ENCODE measurements around the gene USH1C. TPM values are rescaled to one million over a fixed set of nuclear protein-coding genes. Genes with fewer than 3 reads are reported as not detected.

USH1C gene
- not detected for total RNA-seq

DNA sequence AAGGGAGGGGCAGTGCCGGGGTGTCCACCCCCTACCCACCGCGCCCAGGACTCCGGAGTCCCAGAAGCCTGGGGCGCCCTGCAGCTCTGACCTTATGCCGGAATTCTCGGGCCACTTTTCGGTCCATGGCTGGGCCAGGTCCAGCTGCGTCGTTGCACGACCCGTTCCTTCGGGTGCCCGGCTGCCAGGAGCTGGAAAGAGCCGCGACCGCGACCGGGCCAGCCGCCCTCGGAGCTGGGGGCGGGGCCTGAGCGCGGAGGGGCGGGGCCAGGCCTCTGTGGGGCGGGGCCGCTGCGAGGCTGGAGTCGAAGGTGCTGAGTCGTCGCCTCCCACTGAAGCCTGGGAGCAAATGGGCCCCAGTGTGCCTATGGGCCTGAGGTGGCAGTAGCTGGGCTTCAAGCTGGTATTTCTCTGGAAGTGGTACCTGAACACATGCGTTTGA lies at the start of gene USH1C:
TSS of gene USH1C (minus strand) at position 236 of the 442 bp plus-strand sequence. CDS start at position 127, 109 bp downstream.
- no peaks in the 10 kb centered on the region for H3K9me3 Mint-ChIP-seq
- no peak within 1 kb of the TSS for H3K27ac Mint-ChIP-seq
- intact Hi-C loops (cut with micrococcal nuclease) = no loop called here
- H3K4me3 Mint-ChIP-seq = no peak within 1 kb of the TSS
- DNase-seq = peak; percentile 45
- H3K4me1 Mint-ChIP-seq (ENCODE audit: low read depth) = peaks cover 2% of the 10 kb centered on the region
- ChIA-PET POLR2A (no interaction called here), CTCF (interaction anchor here (1.5 kb wide), 1 partner anchor 55 kb away, joined by 4 read pairs; no protein-coding TSS in a partner anchor)
- H3K36me3 Mint-ChIP-seq = no peaks in the 10 kb centered on the region
- peaks cover 27% of the 10 kb centered on the region for H3K27me3 Mint-ChIP-seq

DNA sequence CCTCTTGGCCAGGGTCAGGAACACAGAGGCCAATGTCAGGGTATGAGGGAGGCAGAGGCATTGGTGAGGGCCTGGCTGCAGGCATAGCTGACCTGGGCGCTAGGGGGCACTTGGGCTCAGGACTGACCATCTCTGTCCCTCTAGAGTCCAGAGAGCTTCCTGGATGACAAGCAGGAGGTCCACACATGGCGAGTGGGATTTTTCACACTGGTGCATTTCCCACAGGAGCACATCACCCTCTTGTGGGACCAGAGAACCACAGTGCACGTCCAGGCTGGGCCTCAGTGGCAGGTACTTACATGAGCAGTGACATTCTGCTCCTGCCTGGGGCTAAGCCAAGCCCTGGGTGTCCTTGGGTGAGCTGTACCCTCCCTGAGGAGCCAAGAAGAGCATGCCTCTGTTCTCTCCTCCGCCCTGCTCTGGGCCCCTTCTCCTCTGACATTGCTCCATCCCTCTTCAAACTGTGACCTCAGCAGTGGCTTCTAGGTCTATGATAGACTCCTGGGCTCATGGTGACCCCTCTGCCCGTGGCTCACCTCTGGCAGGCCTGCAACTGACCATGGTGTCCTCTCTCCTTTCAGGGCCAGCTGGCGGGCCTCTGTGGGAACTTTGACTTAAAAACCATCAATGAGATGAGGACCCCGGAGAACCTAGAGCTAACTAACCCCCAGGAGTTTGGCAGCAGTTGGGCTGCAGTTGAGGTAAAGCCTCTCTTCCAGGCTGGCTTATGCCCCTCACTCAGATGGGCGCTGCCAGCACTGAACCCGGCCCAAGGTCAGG lies 49.4 kb upstream of the USH1C start:
- intact Hi-C loops (cut with micrococcal nuclease) = no loop called here
- Mint-ChIP-seq H3K36me3 (no peaks in the 10 kb centered on the region), H3K27me3 (peaks cover 6% of the 10 kb centered on the region), H3K4me1 (ENCODE audit: low read depth) (no peaks in the 10 kb centered on the region), H3K9me3 (no peaks in the 10 kb centered on the region), H3K4me3 (no peak overlapping the region), H3K27ac (no peak overlapping the region)
- CTCF ChIA-PET = no interaction called here
- POLR2A ChIA-PET = no interaction called here
- DNase-seq = no peak

DNA sequence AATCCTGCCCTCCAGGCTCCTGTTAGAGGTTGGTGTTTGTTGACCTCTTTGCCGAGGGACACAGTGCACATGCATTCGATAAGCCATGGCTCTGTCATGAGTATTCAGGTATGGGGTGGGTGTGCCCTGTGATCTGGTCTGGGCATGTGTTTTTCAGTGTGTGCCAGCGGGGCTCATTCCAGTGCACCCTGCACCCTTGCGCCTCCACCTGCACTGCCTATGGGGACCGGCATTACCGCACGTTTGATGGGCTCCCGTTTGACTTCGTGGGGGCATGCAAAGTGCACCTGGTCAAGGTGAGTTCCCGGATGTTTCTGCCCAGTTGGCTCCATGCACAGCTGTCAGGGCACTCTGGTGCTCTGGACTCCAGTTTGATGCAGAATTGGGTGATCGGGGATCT lies 47.1 kb upstream of the USH1C start:
- Mint-ChIP-seq H3K4me1 (ENCODE audit: low read depth) (no peaks in the 10 kb centered on the region), H3K27ac (no peak overlapping the region), H3K27me3 (peaks cover 9% of the 10 kb centered on the region), H3K4me3 (no peak overlapping the region), H3K9me3 (no peaks in the 10 kb centered on the region), H3K36me3 (no peaks in the 10 kb centered on the region)
- ChIA-PET CTCF (no interaction called here), POLR2A (no interaction called here)
- DNase-seq = no peak
- intact Hi-C loops (cut with micrococcal nuclease) = no loop called here

DNA sequence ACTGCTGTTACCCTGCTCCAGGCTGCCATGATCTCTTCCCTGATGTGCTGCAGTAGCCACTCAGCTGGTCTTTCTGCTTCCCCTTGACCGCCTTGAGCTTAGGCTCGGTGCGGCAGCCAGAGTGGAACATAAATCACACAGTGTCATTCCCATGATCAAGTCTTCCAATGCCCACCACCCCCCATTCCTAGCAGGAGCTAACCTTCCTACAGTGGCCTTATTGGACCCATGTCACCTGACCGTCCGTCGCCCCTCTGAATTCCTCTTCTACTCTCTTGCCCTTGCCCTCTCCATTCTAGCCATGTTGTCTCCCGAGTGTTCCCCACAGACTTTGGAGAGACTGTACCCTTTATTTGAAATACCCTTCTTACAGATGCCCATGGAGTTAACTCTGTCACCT lies 46.2 kb upstream of the USH1C start:
- H3K27ac Mint-ChIP-seq = no peak overlapping the region
- no peak overlapping the region for H3K4me3 Mint-ChIP-seq
- H3K9me3 Mint-ChIP-seq = no peaks in the 10 kb centered on the region
- ChIA-PET CTCF (no interaction called here), POLR2A (no interaction called here)
- H3K36me3 Mint-ChIP-seq = no peaks in the 10 kb centered on the region
- H3K27me3 Mint-ChIP-seq = peaks cover 9% of the 10 kb centered on the region
- intact Hi-C loops (cut with micrococcal nuclease) = no loop called here
- DNase-seq = no peak
- H3K4me1 Mint-ChIP-seq (ENCODE audit: low read depth) = no peaks in the 10 kb centered on the region

DNA sequence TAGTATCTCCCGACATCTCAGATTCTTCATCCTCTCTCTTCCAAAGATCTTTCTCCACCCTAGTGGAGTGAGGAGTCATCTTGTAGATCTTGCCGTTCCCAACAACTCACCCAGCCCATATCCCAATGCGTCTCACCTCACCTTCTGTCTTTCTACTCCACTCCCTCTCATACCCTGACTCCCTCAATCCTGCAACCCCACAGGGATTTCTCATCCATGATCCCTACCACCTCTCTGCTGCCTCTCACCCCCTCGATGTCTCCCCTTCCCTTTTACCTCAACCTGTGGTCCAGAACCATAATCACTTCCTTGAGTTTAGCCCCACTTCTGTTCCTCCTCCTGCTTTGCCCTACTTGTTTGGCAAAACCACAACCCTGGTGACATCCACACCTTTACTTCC lies 44.5 kb upstream of the USH1C start:
- no peak for DNase-seq
- intact Hi-C loops (cut with micrococcal nuclease) = no loop called here
- Mint-ChIP-seq H3K4me3 (no peak overlapping the region), H3K9me3 (no peaks in the 10 kb centered on the region), H3K4me1 (ENCODE audit: low read depth) (no peaks in the 10 kb centered on the region), H3K27me3 (peaks cover 8% of the 10 kb centered on the region), H3K27ac (no peak overlapping the region), H3K36me3 (no peaks in the 10 kb centered on the region)
- POLR2A ChIA-PET = no interaction called here
- CTCF ChIA-PET = no interaction called here

DNA sequence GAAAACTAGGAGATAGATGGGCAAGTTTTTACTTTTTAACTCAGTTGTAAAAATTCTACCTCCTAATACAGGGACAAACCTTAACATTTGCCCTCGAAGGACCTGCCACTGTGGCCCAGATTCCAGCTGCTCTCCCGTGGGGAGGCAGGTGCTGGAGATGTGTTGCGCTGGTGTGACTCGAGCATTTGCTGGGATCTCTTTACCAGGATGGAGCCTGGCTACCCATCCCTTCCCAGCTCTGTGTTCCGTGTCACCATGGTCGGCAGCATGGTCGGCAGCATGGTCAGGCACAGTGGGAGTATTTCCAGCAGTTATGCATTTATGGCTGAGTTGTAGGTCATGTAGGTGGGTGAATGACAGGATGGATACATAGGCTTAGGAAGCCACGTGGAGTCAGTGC lies 44.0 kb upstream of the USH1C start:
- Mint-ChIP-seq H3K4me3 (no peak overlapping the region), H3K36me3 (no peaks in the 10 kb centered on the region), H3K4me1 (ENCODE audit: low read depth) (no peaks in the 10 kb centered on the region), H3K27me3 (peaks cover 8% of the 10 kb centered on the region), H3K27ac (no peak overlapping the region), H3K9me3 (no peaks in the 10 kb centered on the region)
- intact Hi-C loops (cut with micrococcal nuclease) = no loop called here
- POLR2A ChIA-PET = no interaction called here
- DNase-seq = no peak
- CTCF ChIA-PET = interaction anchor here (1.4 kb wide), 1 partner anchor 11 kb away, joined by 5 read pairs; no protein-coding TSS in a partner anchor

DNA sequence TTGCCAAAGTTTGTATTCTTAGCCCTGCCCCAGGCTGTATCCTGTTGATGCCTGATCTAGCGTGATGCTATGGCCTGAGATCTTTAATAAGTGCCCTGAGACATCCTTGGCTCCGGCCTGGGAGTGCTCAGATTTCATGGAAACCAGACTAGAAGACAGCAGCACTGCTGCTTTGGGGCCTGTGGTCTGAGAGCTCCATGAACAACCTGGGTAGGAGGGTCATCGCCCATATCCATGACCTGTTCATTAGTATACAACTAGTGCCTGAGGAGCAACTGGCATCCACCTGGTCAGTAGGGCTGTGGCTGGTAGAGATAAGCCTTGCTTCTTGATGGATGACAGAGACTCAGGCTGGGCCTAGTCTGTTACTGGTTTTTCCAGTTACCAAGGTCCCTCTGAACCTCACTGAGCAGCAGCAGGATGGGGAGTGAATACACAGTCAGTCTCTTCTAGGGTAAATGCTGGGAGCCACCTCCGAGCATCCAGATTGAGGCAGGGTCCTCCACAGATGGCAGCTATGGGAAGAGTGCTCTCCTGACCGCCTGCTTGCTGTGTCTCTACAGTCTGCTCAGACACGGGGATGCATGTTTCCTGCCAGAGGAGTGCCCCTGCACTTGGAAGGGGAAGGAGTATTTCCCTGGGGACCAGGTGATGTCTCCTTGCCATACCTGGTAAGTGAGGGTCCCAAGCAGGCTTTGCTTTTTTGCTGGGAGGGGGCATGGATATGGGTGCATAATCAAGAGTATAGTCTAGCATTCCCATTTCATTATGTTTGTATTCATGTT lies 41.9 kb upstream of the USH1C start:
- intact Hi-C loops (cut with micrococcal nuclease) = no loop called here
- Mint-ChIP-seq H3K36me3 (no peaks in the 10 kb centered on the region), H3K27me3 (peaks cover 6% of the 10 kb centered on the region), H3K9me3 (no peaks in the 10 kb centered on the region), H3K4me1 (ENCODE audit: low read depth) (no peaks in the 10 kb centered on the region), H3K27ac (no peak overlapping the region), H3K4me3 (no peak overlapping the region)
- POLR2A ChIA-PET = no interaction called here
- CTCF ChIA-PET = no interaction called here
- peak; percentile 2 for DNase-seq

DNA sequence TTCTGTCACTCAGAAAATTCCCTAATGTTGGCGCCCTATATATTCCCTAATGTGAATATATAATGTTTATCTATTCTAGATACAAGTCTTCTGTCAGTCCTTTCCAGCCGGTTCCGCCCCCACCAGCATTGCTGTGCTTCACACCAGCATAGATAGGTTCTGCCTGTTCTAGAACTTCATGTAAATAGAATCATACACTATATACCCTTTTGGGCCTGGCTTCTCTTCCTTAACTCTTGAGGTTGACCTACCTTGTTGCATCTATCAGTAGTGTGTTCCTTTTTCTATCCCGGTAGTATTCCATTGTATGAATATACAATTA lies 37.5 kb upstream of the USH1C start:
- Mint-ChIP-seq H3K27me3 (peaks cover 3% of the 10 kb centered on the region), H3K9me3 (no peaks in the 10 kb centered on the region), H3K4me1 (ENCODE audit: low read depth) (no peaks in the 10 kb centered on the region), H3K4me3 (no peak overlapping the region), H3K36me3 (no peaks in the 10 kb centered on the region), H3K27ac (no peak overlapping the region)
- CTCF ChIA-PET = no interaction called here
- intact Hi-C loops (cut with micrococcal nuclease) = no loop called here
- POLR2A ChIA-PET = no interaction called here
- DNase-seq = peak; percentile 2

DNA sequence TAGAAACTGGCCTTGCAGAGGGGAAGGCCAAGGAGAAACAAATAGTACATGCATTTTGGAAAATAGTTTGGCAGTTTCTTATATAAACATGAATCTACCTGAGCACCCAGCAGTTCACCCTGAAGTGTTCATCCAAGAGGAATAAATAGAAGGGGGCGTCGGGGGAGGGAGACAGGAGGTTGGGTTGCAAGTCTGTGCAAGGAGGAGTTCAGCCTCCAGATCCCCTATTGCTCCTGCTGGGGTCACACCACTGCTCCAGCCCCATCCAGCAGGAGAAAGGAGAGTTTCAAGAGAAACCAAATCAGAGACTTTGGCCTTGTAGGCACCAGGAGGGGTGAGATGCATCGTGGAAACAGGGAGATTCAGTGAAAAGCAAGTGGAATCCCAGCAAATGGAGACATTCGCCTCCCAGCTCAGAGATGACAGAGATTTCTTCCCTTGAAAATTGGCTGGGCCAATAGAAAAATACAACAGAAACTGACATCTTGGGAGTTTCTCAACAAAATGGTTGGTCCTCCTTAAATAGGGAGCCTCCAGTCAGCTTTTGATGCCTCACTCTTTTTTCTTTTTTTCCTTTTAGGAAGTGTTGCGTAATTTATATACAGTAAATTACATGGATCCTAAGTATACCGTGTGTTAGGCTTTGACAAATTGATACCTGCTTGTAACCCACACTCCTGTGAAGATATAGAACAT lies 37.0 kb upstream of the USH1C start:
- ChIA-PET CTCF (no interaction called here), POLR2A (no interaction called here)
- no peaks in the 10 kb centered on the region for H3K9me3 Mint-ChIP-seq
- H3K36me3 Mint-ChIP-seq = no peaks in the 10 kb centered on the region
- no peak overlapping the region for H3K4me3 Mint-ChIP-seq
- H3K4me1 Mint-ChIP-seq (ENCODE audit: low read depth) = no peaks in the 10 kb centered on the region
- H3K27ac Mint-ChIP-seq = no peak overlapping the region
- intact Hi-C loops (cut with micrococcal nuclease) = no loop called here
- peaks cover 3% of the 10 kb centered on the region for H3K27me3 Mint-ChIP-seq
- peak; percentile 2 for DNase-seq

DNA sequence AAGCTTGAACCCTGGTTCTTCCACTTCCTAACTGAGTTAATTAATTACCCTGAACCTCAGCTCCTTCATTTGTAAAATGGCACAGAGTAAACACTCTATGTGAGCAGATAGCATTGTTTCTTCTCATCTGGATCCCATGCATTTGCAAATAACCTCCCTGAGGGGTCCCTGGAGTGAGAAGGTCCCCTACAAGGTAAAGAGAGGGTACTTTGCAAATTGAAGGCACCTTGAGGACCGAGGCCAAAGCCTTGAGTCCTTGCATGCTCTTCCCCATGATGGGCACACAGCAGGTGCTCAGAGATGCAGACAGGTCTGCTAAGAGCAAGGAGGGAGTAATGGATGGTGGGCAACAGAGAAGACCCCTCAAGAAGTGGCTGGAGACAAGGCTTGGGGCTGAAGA lies 36.1 kb upstream of the USH1C start:
- Mint-ChIP-seq H3K4me3 (no peak overlapping the region), H3K9me3 (no peaks in the 10 kb centered on the region), H3K4me1 (ENCODE audit: low read depth) (no peaks in the 10 kb centered on the region), H3K36me3 (no peaks in the 10 kb centered on the region), H3K27ac (no peak overlapping the region), H3K27me3 (peaks cover 3% of the 10 kb centered on the region)
- POLR2A ChIA-PET = no interaction called here
- CTCF ChIA-PET = interaction anchor here (0.8 kb wide), 1 partner anchor 151 kb away, joined by 3 read pairs; no protein-coding TSS in a partner anchor
- intact Hi-C loops (cut with micrococcal nuclease) = no loop called here
- peak; percentile 0 for DNase-seq

DNA sequence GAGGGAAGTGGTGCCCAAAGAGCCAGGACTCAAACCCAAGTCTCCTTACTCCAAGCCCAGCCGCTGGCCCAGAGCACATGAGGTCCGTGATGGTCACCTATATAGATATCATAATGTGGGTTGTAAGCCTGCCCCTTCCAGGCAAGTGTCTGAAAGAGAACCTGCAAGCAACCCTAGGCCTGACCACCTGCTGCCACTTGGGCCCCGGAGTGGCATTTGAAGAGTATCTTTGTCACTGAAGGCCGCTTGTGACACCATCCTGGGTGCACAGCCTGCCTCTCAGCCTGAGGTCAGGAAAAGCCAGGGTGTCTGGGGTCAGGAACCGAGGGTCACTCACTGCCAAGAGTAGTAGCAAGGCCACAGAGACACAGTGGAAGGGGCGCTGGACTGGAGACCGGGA lies 35.2 kb upstream of the USH1C start:
- ChIA-PET CTCF (interaction anchor here (1.7 kb wide), 1 partner anchor 19 kb away, joined by 5 read pairs; no protein-coding TSS in a partner anchor), POLR2A (no interaction called here)
- Mint-ChIP-seq H3K4me3 (no peak overlapping the region), H3K36me3 (no peaks in the 10 kb centered on the region), H3K9me3 (no peaks in the 10 kb centered on the region), H3K4me1 (ENCODE audit: low read depth) (no peaks in the 10 kb centered on the region), H3K27me3 (peaks cover 3% of the 10 kb centered on the region), H3K27ac (no peak overlapping the region)
- peak; percentile 5 for DNase-seq
- intact Hi-C loops (cut with micrococcal nuclease) = no loop called here

DNA sequence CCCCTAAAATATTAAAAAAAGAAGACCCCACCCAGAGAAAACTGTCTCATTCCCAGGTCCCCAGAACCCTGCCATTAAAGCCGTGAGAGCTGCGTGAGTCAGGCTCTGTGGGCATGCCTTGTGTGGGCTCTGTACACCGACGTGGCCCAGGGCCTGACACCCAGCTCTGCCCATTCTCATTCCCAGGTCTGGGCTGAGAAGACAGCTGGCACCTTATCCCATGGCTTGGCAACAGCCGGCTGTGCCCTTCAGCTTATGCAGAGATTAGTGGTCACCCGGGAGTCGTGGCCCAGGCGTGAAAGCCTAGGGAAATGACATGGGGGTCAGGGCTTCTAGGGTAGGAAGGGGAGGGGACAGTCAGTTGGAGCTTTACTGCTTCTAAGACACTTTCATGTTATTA lies 34.7 kb upstream of the USH1C start:
- H3K27me3 Mint-ChIP-seq = peaks cover 1% of the 10 kb centered on the region
- intact Hi-C loops (cut with micrococcal nuclease) = no loop called here
- no peaks in the 10 kb centered on the region for H3K36me3 Mint-ChIP-seq
- no peak overlapping the region for H3K4me3 Mint-ChIP-seq
- H3K9me3 Mint-ChIP-seq = no peaks in the 10 kb centered on the region
- ChIA-PET POLR2A (no interaction called here), CTCF (interaction anchor here (1.7 kb wide), 1 partner anchor 20 kb away, joined by 5 read pairs; no protein-coding TSS in a partner anchor)
- no peak overlapping the region for H3K27ac Mint-ChIP-seq
- no peaks in the 10 kb centered on the region for H3K4me1 Mint-ChIP-seq (ENCODE audit: low read depth)
- DNase-seq = no peak
